ENCODE results near the gene ACIN1.

ACIN1 gene

GRCh38 chr14:23102801-23103200, 7.9 kb upstream of the ACIN1 start:
- Histone ChIP-seq H3K14ac (ENCODE audit: low read length in 2 of 2) (no peak overlapping the region), H3K23ac (ENCODE audit: low read length in 2 of 2) (no peak overlapping the region), H3K79me1 (replicated peaks; ENCODE audit: low read length, poor library complexity, severe bottlenecking) (peaks cover 12% of the 10 kb centered on the region), H4K91ac (ENCODE audit: low read length) (no peak overlapping the region), H3K18ac (ENCODE audit: low read depth in 1 of 2, low read length in 2 of 2) (no peak overlapping the region), H2AFZ (ENCODE audit: low read depth, low read length) (no peak overlapping the region), H2BK5ac (ENCODE audit: low read depth, low read length, poor library complexity, severe bottlenecking) (no peak overlapping the region), H3K36me3 (ENCODE audit: control insufficient read depth in 1 of 2, insufficient read depth in 2 of 2, low read depth in 1 of 2, low read length in 2 of 2) (peaks cover 5 to 21% of the 10 kb centered on the region in 2 experiments), H3K9me3 (ENCODE audit: control insufficient read depth, low read length) (no peaks in the 10 kb centered on the region), H4K8ac (ENCODE audit: low read length) (no peak overlapping the region), H3K4me3 (ENCODE audit: insufficient read depth in 1 of 2, low read depth in 1 of 2, low read length in 2 of 2) (no peak overlapping the region), H2AK5ac (ENCODE audit: low read length, severe bottlenecking) (no peak overlapping the region), H3K27me3 (ENCODE audit: control insufficient read depth in 1 of 2, insufficient read depth in 1 of 2, low read length in 2 of 2) (no peaks in the 10 kb centered on the region), H2BK15ac (ENCODE audit: low read depth, poor library complexity, severe bottlenecking) (no peak overlapping the region), H2BK12ac (ENCODE audit: low read length in 2 of 2) (no peak overlapping the region), H3K4ac (ENCODE audit: low read depth in 1 of 2, low read length in 2 of 2) (no peak overlapping the region), H3K4me2 (ENCODE audit: low read length, poor library complexity, severe bottlenecking) (no peak overlapping the region), H2BK120ac (ENCODE audit: low read depth, low read length) (no peak overlapping the region), H3K9ac (ENCODE audit: low read length) (no peak overlapping the region), H3K27ac (ENCODE audit: low read length, poor library complexity, severe bottlenecking) (no peak overlapping the region), H3K4me1 (ENCODE audit: control insufficient read depth, insufficient read depth, low read depth, low read length) (peaks cover 7% of the 10 kb centered on the region)
- 86% methylated on average over 2 of the region's 2 CpGs for WGBS
- no peak for DNase-seq

GRCh38 chr14:23101986-23102625, 7.2 kb upstream of the ACIN1 start:
- H2AK5ac ChIP-seq (ENCODE audit: low read length, severe bottlenecking): no peak overlapping the region
- no peak overlapping the region for H2BK12ac ChIP-seq (ENCODE audit: low read length in 2 of 2)
- H3K14ac ChIP-seq (ENCODE audit: low read length in 2 of 2): no peak overlapping the region
- H3K27ac ChIP-seq (ENCODE audit: low read length, poor library complexity, severe bottlenecking): no peak overlapping the region
- no peaks in the 10 kb centered on the region for H3K9me3 ChIP-seq (ENCODE audit: control insufficient read depth, low read length)
- H3K4me1 ChIP-seq (ENCODE audit: control insufficient read depth, insufficient read depth, low read depth, low read length): peaks cover 7% of the 10 kb centered on the region
- H3K9ac ChIP-seq (ENCODE audit: low read length): no peak overlapping the region
- DNase-seq: no peak
- H3K4me3 ChIP-seq (ENCODE audit: insufficient read depth in 1 of 2, low read depth in 1 of 2, low read length in 2 of 2): no peak overlapping the region
- H2BK15ac ChIP-seq (ENCODE audit: low read depth, poor library complexity, severe bottlenecking): no peak overlapping the region
- H3K18ac ChIP-seq (ENCODE audit: low read depth in 1 of 2, low read length in 2 of 2): no peak overlapping the region
- H4K91ac ChIP-seq (ENCODE audit: low read length): no peak overlapping the region
- H3K79me1 ChIP-seq (replicated peaks; ENCODE audit: low read length, poor library complexity, severe bottlenecking): peaks cover 12% of the 10 kb centered on the region
- peaks cover 8 to 28% of the 10 kb centered on the region in 2 experiments for H3K36me3 ChIP-seq (ENCODE audit: control insufficient read depth in 1 of 2, insufficient read depth in 2 of 2, low read depth in 1 of 2, low read length in 2 of 2)
- H4K8ac ChIP-seq (ENCODE audit: low read length): no peak overlapping the region
- H2BK120ac ChIP-seq (ENCODE audit: low read depth, low read length): no peak overlapping the region
- no peak overlapping the region for H3K4ac ChIP-seq (ENCODE audit: low read depth in 1 of 2, low read length in 2 of 2)
- 98% methylated on average over 4 of the region's 10 CpGs for WGBS
- no peak overlapping the region for H2AFZ ChIP-seq (ENCODE audit: low read depth, low read length)
- no peak overlapping the region for H3K23ac ChIP-seq (ENCODE audit: low read length in 2 of 2)
- H3K4me2 ChIP-seq (ENCODE audit: low read length, poor library complexity, severe bottlenecking): no peak overlapping the region
- no peaks in the 10 kb centered on the region for H3K27me3 ChIP-seq (ENCODE audit: control insufficient read depth in 1 of 2, insufficient read depth in 1 of 2, low read length in 2 of 2)
- H2BK5ac ChIP-seq (ENCODE audit: low read depth, low read length, poor library complexity, severe bottlenecking): no peak overlapping the region

GRCh38 chr14:23101213-23101970, 6.5 kb upstream of the ACIN1 start:
- Histone ChIP-seq H3K4me1 (ENCODE audit: control insufficient read depth, insufficient read depth, low read depth, low read length) (peaks cover 10% of the 10 kb centered on the region), H4K8ac (ENCODE audit: low read length) (no peak overlapping the region), H3K4me2 (ENCODE audit: low read length, poor library complexity, severe bottlenecking) (no peak overlapping the region), H3K4ac (ENCODE audit: low read depth in 1 of 2, low read length in 2 of 2) (no peak overlapping the region), H3K23ac (ENCODE audit: low read length in 2 of 2) (no peak overlapping the region), H3K9me3 (ENCODE audit: control insufficient read depth, low read length) (no peaks in the 10 kb centered on the region), H3K36me3 (ENCODE audit: control insufficient read depth in 1 of 2, insufficient read depth in 2 of 2, low read depth in 1 of 2, low read length in 2 of 2) (peaks cover 8 to 33% of the 10 kb centered on the region in 2 experiments), H2BK120ac (ENCODE audit: low read depth, low read length) (no peak overlapping the region), H2BK12ac (ENCODE audit: low read length in 2 of 2) (no peak overlapping the region), H3K18ac (ENCODE audit: low read depth in 1 of 2, low read length in 2 of 2) (no peak overlapping the region), H3K9ac (ENCODE audit: low read length) (no peak overlapping the region), H2BK5ac (ENCODE audit: low read depth, low read length, poor library complexity, severe bottlenecking) (no peak overlapping the region), H3K4me3 (ENCODE audit: insufficient read depth in 1 of 2, low read depth in 1 of 2, low read length in 2 of 2) (no peak overlapping the region), H2BK15ac (ENCODE audit: low read depth, poor library complexity, severe bottlenecking) (no peak overlapping the region), H3K27me3 (ENCODE audit: control insufficient read depth in 1 of 2, insufficient read depth in 1 of 2, low read length in 2 of 2) (no peaks in the 10 kb centered on the region), H2AFZ (ENCODE audit: low read depth, low read length) (no peak overlapping the region), H4K91ac (ENCODE audit: low read length) (no peak overlapping the region), H3K79me1 (replicated peaks; ENCODE audit: low read length, poor library complexity, severe bottlenecking) (peaks cover 12% of the 10 kb centered on the region), H3K27ac (ENCODE audit: low read length, poor library complexity, severe bottlenecking) (no peak overlapping the region), H3K14ac (ENCODE audit: low read length in 2 of 2) (no peak overlapping the region), H2AK5ac (ENCODE audit: low read length, severe bottlenecking) (no peak overlapping the region)
- 72% methylated on average over 5 of the region's 6 CpGs for WGBS
- DNase-seq: no peak

GRCh38 chr14:23099212-23099861, 4.4 kb upstream of the ACIN1 start:
- Histone ChIP-seq H3K18ac (ENCODE audit: low read depth in 1 of 2, low read length in 2 of 2) (no peak overlapping the region), H3K4me3 (ENCODE audit: insufficient read depth in 1 of 2, low read depth in 1 of 2, low read length in 2 of 2) (no peak overlapping the region), H3K9me3 (ENCODE audit: control insufficient read depth, low read length) (no peaks in the 10 kb centered on the region), H3K36me3 (ENCODE audit: control insufficient read depth in 1 of 2, insufficient read depth in 2 of 2, low read depth in 1 of 2, low read length in 2 of 2) (peaks cover 8 to 33% of the 10 kb centered on the region in 2 experiments), H3K79me1 (replicated peaks; ENCODE audit: low read length, poor library complexity, severe bottlenecking) (peaks cover 12% of the 10 kb centered on the region), H3K23ac (ENCODE audit: low read length in 2 of 2) (no peak overlapping the region), H2BK120ac (ENCODE audit: low read depth, low read length) (no peak overlapping the region), H2AFZ (ENCODE audit: low read depth, low read length) (no peak overlapping the region), H2AK5ac (ENCODE audit: low read length, severe bottlenecking) (no peak overlapping the region), H2BK5ac (ENCODE audit: low read depth, low read length, poor library complexity, severe bottlenecking) (no peak overlapping the region), H3K4ac (ENCODE audit: low read depth in 1 of 2, low read length in 2 of 2) (no peak overlapping the region), H2BK12ac (ENCODE audit: low read length in 2 of 2) (no peak overlapping the region), H3K27ac (ENCODE audit: low read length, poor library complexity, severe bottlenecking) (no peak overlapping the region), H2BK15ac (ENCODE audit: low read depth, poor library complexity, severe bottlenecking) (no peak overlapping the region), H3K9ac (ENCODE audit: low read length) (no peak overlapping the region), H3K14ac (ENCODE audit: low read length in 2 of 2) (no peak overlapping the region), H3K27me3 (ENCODE audit: control insufficient read depth in 1 of 2, insufficient read depth in 1 of 2, low read length in 2 of 2) (no peaks in the 10 kb centered on the region), H4K8ac (ENCODE audit: low read length) (no peak overlapping the region), H3K4me1 (ENCODE audit: control insufficient read depth, insufficient read depth, low read depth, low read length) (peaks cover 4% of the 10 kb centered on the region), H4K91ac (ENCODE audit: low read length) (no peak overlapping the region), H3K4me2 (ENCODE audit: low read length, poor library complexity, severe bottlenecking) (no peak overlapping the region)
- no peak for DNase-seq
- 97% methylated on average over 8 of the region's 10 CpGs for WGBS
